ENCODE data around the gene PSMC4. TPM values are rescaled to one million over a fixed set of nuclear protein-coding genes. Genes with fewer than 3 reads are reported as not detected.
A peak's percentile ranks its signal among the peaks of the same experiment; 100 is the strongest.

PSMC4 gene
- total and polyA plus RNA-seq, 4 experiments from 2014 or later = 53.1 to 135 (median 76.3) TPM

- H3K27me3 Mint-ChIP-seq = no peaks in the 10 kb centered on the region
- Histone ChIP-seq H3K27me3 (ENCODE audit: insufficient read depth, low read length) (no peaks in the 10 kb centered on the region), H3K27ac (ENCODE audit: low read depth, low read length) (no peak overlapping the region), H3K36me3 (ENCODE audit: insufficient read depth, low read length) (no peaks in the 10 kb centered on the region), H3K9me3 (ENCODE audit: control insufficient read depth in 1 of 2, low read length in 2 of 2) (peaks cover 0 to 4% of the 10 kb centered on the region in 2 donors), H3K4me1 (ENCODE audit: insufficient read depth, low read length) (peaks cover 19% of the 10 kb centered on the region), H3K4me3 (ENCODE audit: low read length in 2 of 2) (no peak overlapping the region)
- H3K4me3 Mint-ChIP-seq = no peak overlapping the region
- POLR2A ChIA-PET (ENCODE audit: partially characterized antibody) = interaction anchor here (1.3 kb wide), 1 partner anchor 14 kb away, joined by 4 read pairs; no protein-coding TSS in a partner anchor
- intact Hi-C loops (cut with micrococcal nuclease) = no loop called here
- H3K9me3 Mint-ChIP-seq = peaks cover 0 to 11% (median 0%) of the 10 kb centered on the region in 8 donors
- CTCF ChIA-PET (ENCODE audit: partially characterized antibody) = no interaction called here
- H3K27ac Mint-ChIP-seq = no peak overlapping the region
- no peak for DNase-seq
- H3K4me1 Mint-ChIP-seq = peaks cover 39 to 72% (median 51%) of the 10 kb centered on the region in 4 donors
- peaks cover 6 to 20% of the 10 kb centered on the region in 2 donors for H3K36me3 Mint-ChIP-seq
Observed at GRCh38 chr19:39994361-39994760, 23.4 kb downstream of the PSMC4 start.

- H3K36me3 ChIP-seq (ENCODE audit: insufficient read depth, low read length) = no peaks in the 10 kb centered on the region
- H3K4me3 ChIP-seq (ENCODE audit: low read length in 2 of 2) = no peak overlapping the region
- Mint-ChIP-seq H3K4me1 (peaks cover 31 to 64% (median 42%) of the 10 kb centered on the region in 4 donors), H3K27me3 (no peaks in the 10 kb centered on the region), H3K9me3 (peaks cover 0 to 11% (median 0%) of the 10 kb centered on the region in 8 donors), H3K36me3 (peaks cover 6 to 17% of the 10 kb centered on the region in 2 donors), H3K27ac (peak overlapping the region in 4 of 7 donors; percentile 32 to 98 (median 74)), H3K4me3 (peak overlapping the region; percentile 57 to 100 (median 86))
- no peaks in the 10 kb centered on the region for H3K27me3 ChIP-seq (ENCODE audit: insufficient read depth, low read length)
- H3K9me3 ChIP-seq (ENCODE audit: control insufficient read depth in 1 of 2, low read length in 2 of 2) = peaks cover 0 to 4% of the 10 kb centered on the region in 2 donors
- CTCF ChIA-PET (ENCODE audit: partially characterized antibody) = interaction anchor here (3.2 kb wide), 1 partner anchor 25 kb away, joined by 30 read pairs; the partner anchor contains the start of gene PSMC4
- intact Hi-C loops (cut with micrococcal nuclease) = loop anchor here (1.0 to 2.0 kb wide), 3 partner anchors 24 to 95 kb away; partner anchors contain the start of genes PSMC4 and ZNF780A
- DNase-seq = no peak
- H3K27ac ChIP-seq (ENCODE audit: low read depth, low read length) = no peak overlapping the region
- H3K4me1 ChIP-seq (ENCODE audit: insufficient read depth, low read length) = peaks cover 19% of the 10 kb centered on the region
- POLR2A ChIA-PET (ENCODE audit: partially characterized antibody) = interaction anchor here (1.1 to 3.4 kb wide), 6 partner anchors 11 to 162 kb away, joined by 3 to 46 read pairs (median 12); partner anchors contain the start of genes DYRK1B, FBL, PSMC4 and ZNF780B
Observed at GRCh38 chr19:39995794-39996193, 24.8 kb downstream of the PSMC4 start.

GRCh38 chr19:39996218-39996810 is 25.3 kb downstream of the PSMC4 start:
- ChIA-PET CTCF (ENCODE audit: partially characterized antibody) (interaction anchor here (3.2 kb wide), 1 partner anchor 26 kb away, joined by 30 read pairs; the partner anchor contains the start of gene PSMC4), POLR2A (ENCODE audit: partially characterized antibody) (interaction anchor here (0.9 to 3.4 kb wide), 14 partner anchors 9 to 607 kb away, joined by 3 to 46 read pairs (median 4); partner anchors contain the start of genes DYRK1B, FBL, PSMC4 and ZNF780A)
- Mint-ChIP-seq H3K27ac (peak overlapping the region; percentile 79 to 98 (median 96)), H3K36me3 (peaks cover 6 to 14% of the 10 kb centered on the region in 2 donors), H3K4me1 (peaks cover 28 to 59% (median 38%) of the 10 kb centered on the region in 4 donors), H3K4me3 (peak overlapping the region; percentile 93 to 100 (median 99)), H3K27me3 (no peaks in the 10 kb centered on the region), H3K9me3 (peaks cover 0 to 11% (median 0%) of the 10 kb centered on the region in 8 donors)
- Histone ChIP-seq H3K36me3 (ENCODE audit: insufficient read depth, low read length) (no peaks in the 10 kb centered on the region), H3K9me3 (ENCODE audit: control insufficient read depth in 1 of 2, low read length in 2 of 2) (peaks cover 0 to 4% of the 10 kb centered on the region in 2 donors), H3K27me3 (ENCODE audit: insufficient read depth, low read length) (no peaks in the 10 kb centered on the region), H3K4me3 (ENCODE audit: low read length in 2 of 2) (peak overlapping the region; percentile 98 to 99), H3K4me1 (ENCODE audit: insufficient read depth, low read length) (peaks cover 19% of the 10 kb centered on the region), H3K27ac (ENCODE audit: low read depth, low read length) (peak overlapping the region; percentile 82)
- peak in 1 of 5 donors; percentile 83 for DNase-seq
- intact Hi-C loops (cut with micrococcal nuclease) = loop anchor here (1.0 to 2.0 kb wide), 3 partner anchors 25 to 94 kb away; partner anchors contain the start of genes PSMC4 and ZNF780A

- intact Hi-C loops (cut with micrococcal nuclease) = loop anchor here (1.0 to 2.0 kb wide), 3 partner anchors 26 to 93 kb away; partner anchors contain the start of genes PSMC4 and ZNF780A
- peak within 1 kb of the TSS; percentile 98 to 99 for H3K4me3 ChIP-seq (ENCODE audit: low read length in 2 of 2)
- H3K27me3 ChIP-seq (ENCODE audit: insufficient read depth, low read length) = no peaks in the 10 kb centered on the region
- CTCF ChIA-PET (ENCODE audit: partially characterized antibody) = interaction anchor here (3.2 kb wide), 1 partner anchor 26 kb away, joined by 30 read pairs; the partner anchor contains the start of gene PSMC4
- Mint-ChIP-seq H3K27me3 (no peaks in the 10 kb centered on the region), H3K9me3 (peaks cover 0 to 11% (median 0%) of the 10 kb centered on the region in 8 donors), H3K36me3 (peaks cover 6 to 14% of the 10 kb centered on the region in 2 donors), H3K27ac (peak within 1 kb of the TSS; percentile 79 to 98 (median 96)), H3K4me3 (peak within 1 kb of the TSS; percentile 93 to 100 (median 99)), H3K4me1 (peaks cover 26 to 53% (median 36%) of the 10 kb centered on the region in 4 donors)
- H3K27ac ChIP-seq (ENCODE audit: low read depth, low read length) = peak within 1 kb of the TSS; percentile 82
- POLR2A ChIA-PET (ENCODE audit: partially characterized antibody) = interaction anchor here (0.9 to 3.4 kb wide), 16 partner anchors 9 to 606 kb away, joined by 3 to 46 read pairs (median 4); partner anchors contain the start of genes DYRK1B, FBL, PSMC4 and RPS16
- DNase-seq = peak; percentile 87 to 93 (median 90)
- peaks cover 19% of the 10 kb centered on the region for H3K4me1 ChIP-seq (ENCODE audit: insufficient read depth, low read length)
- H3K9me3 ChIP-seq (ENCODE audit: control insufficient read depth in 1 of 2, low read length in 2 of 2) = peaks cover 0 to 4% of the 10 kb centered on the region in 2 donors
- no peaks in the 10 kb centered on the region for H3K36me3 ChIP-seq (ENCODE audit: insufficient read depth, low read length)
Observed at GRCh38 chr19:39996811-39997637, 26.1 kb downstream of the PSMC4 start, which contains the start of gene ZNF546. Gene ZNF546, plus strand, starts transcription at chr19:39997060. Its CDS starts 1,267 bp downstream, at chr19:39998327.

- intact Hi-C loops (cut with micrococcal nuclease) = loop anchor here (2.0 kb wide), 1 partner anchor 57 kb away; no protein-coding TSS in a partner anchor
- peak overlapping the region; percentile 17 to 98 for H3K4me3 ChIP-seq (ENCODE audit: low read length in 2 of 2)
- no peaks in the 10 kb centered on the region for H3K36me3 ChIP-seq (ENCODE audit: insufficient read depth, low read length)
- CTCF ChIA-PET (ENCODE audit: partially characterized antibody) = interaction anchor here (3.2 kb wide), 1 partner anchor 27 kb away, joined by 30 read pairs; the partner anchor contains the start of gene PSMC4
- H3K4me1 Mint-ChIP-seq = peaks cover 24 to 46% (median 32%) of the 10 kb centered on the region in 4 donors
- H3K4me1 ChIP-seq (ENCODE audit: insufficient read depth, low read length) = peaks cover 19% of the 10 kb centered on the region
- peaks cover 0 to 11% (median 0%) of the 10 kb centered on the region in 8 donors for H3K9me3 Mint-ChIP-seq
- peak overlapping the region; percentile 79 to 98 (median 96) for H3K27ac Mint-ChIP-seq
- POLR2A ChIA-PET (ENCODE audit: partially characterized antibody) = interaction anchor here (0.9 to 3.4 kb wide), 11 partner anchors 8 to 606 kb away, joined by 3 to 46 read pairs (median 5); partner anchors contain the start of genes DYRK1B, FBL, PSMC4 and RPS16
- H3K27me3 ChIP-seq (ENCODE audit: insufficient read depth, low read length) = no peaks in the 10 kb centered on the region
- peak in 1 of 5 donors; percentile 49 for DNase-seq
- peak overlapping the region; percentile 93 to 100 (median 99) for H3K4me3 Mint-ChIP-seq
- H3K27me3 Mint-ChIP-seq = no peaks in the 10 kb centered on the region
- peaks cover 0 to 4% of the 10 kb centered on the region in 2 donors for H3K9me3 ChIP-seq (ENCODE audit: control insufficient read depth in 1 of 2, low read length in 2 of 2)
- peak overlapping the region; percentile 82 for H3K27ac ChIP-seq (ENCODE audit: low read depth, low read length)
- peaks cover 8 to 16% of the 10 kb centered on the region in 2 donors for H3K36me3 Mint-ChIP-seq
Observed at GRCh38 chr19:39997638-39998216, 26.8 kb downstream of the PSMC4 start.

GRCh38 chr19:39998501-39998900 is 27.5 kb downstream of the PSMC4 start:
- intact Hi-C loops (cut with micrococcal nuclease) = no loop called here
- Histone ChIP-seq H3K36me3 (ENCODE audit: insufficient read depth, low read length) (no peaks in the 10 kb centered on the region), H3K9me3 (ENCODE audit: control insufficient read depth in 1 of 2, low read length in 2 of 2) (peaks cover 0 to 3% of the 10 kb centered on the region in 2 donors), H3K4me3 (ENCODE audit: low read length in 2 of 2) (no peak overlapping the region), H3K27me3 (ENCODE audit: insufficient read depth, low read length) (no peaks in the 10 kb centered on the region), H3K27ac (ENCODE audit: low read depth, low read length) (no peak overlapping the region), H3K4me1 (ENCODE audit: insufficient read depth, low read length) (peaks cover 19% of the 10 kb centered on the region)
- H3K27ac Mint-ChIP-seq = peak overlapping the region in 3 of 7 donors; percentile 79 to 98 (median 97)
- DNase-seq = no peak
- POLR2A ChIA-PET (ENCODE audit: partially characterized antibody) = no interaction called here
- peaks cover 8 to 16% of the 10 kb centered on the region in 2 donors for H3K36me3 Mint-ChIP-seq
- CTCF ChIA-PET (ENCODE audit: partially characterized antibody) = no interaction called here
- H3K9me3 Mint-ChIP-seq = peaks cover 0 to 4% (median 0%) of the 10 kb centered on the region in 8 donors
- no peaks in the 10 kb centered on the region for H3K27me3 Mint-ChIP-seq
- peaks cover 24 to 42% (median 29%) of the 10 kb centered on the region in 4 donors for H3K4me1 Mint-ChIP-seq
- peak overlapping the region in 7 of 8 donors; percentile 13 to 100 (median 96) for H3K4me3 Mint-ChIP-seq
